HG03571 (cell line): ENCODE measurements around the gene ACY1.
A peak's percentile ranks its signal among the peaks of the same experiment; 100 is the strongest.
"Not testable (repeated sequence)": the region's sequence is repeated elsewhere in the genome, so short reads cannot be mapped to it uniquely, and the experiment has no call there.

ENCODE experiments used
- ATAC-seq: cut with Tn5 transposase; IDR thresholded peaks from one replicate; pipeline ENCODE4 v1.9.1; 2021; ENCODE audit not compliant: unreplicated experiment

ACY1 gene

DNA sequence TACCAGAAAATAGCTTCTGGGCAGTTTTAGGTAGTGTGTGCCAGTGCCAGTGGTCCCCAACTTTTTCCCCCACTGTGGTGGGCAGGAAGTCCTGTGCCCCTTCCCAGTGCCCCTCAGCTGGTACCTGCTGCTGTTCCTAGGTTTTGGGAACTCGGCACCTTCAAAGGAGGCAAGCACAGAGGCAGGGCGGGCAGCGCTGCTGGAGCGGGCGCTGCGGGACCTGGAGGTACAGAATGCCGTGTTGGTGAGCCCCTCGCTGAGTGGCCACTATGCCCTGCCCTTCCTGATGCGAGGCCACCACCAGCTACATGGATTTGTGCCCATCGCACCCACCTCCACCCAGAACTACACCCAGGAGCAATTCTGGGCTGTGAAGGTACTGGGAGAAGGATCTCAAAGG, 3.1 kb upstream of the ACY1 start:
- ATAC-seq, result no peak

DNA sequence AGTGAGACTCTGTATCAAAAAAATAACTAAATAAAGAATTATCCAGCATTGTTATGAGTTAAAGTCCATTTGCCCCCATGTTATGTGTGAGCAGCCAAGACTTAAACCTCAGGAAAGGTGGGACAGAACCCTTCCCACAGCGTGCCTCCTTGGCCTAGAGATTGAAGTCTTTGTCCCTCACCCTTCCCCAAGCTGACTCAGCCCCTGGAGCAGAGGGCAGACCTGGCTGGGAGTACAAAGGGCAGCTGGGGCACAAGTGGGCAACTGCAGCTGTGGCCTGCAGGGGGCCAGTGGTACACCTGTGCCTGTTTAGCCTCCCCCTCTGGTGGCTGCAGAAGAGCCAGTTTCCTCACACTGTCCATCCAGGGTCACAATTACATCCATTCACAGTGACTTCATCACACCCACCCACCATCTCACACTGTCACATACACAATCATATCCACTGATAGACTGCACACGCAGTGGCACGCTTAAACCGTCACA, 940 bp upstream of the ACY1 start:
- ATAC-seq, result peak; percentile 48

DNA sequence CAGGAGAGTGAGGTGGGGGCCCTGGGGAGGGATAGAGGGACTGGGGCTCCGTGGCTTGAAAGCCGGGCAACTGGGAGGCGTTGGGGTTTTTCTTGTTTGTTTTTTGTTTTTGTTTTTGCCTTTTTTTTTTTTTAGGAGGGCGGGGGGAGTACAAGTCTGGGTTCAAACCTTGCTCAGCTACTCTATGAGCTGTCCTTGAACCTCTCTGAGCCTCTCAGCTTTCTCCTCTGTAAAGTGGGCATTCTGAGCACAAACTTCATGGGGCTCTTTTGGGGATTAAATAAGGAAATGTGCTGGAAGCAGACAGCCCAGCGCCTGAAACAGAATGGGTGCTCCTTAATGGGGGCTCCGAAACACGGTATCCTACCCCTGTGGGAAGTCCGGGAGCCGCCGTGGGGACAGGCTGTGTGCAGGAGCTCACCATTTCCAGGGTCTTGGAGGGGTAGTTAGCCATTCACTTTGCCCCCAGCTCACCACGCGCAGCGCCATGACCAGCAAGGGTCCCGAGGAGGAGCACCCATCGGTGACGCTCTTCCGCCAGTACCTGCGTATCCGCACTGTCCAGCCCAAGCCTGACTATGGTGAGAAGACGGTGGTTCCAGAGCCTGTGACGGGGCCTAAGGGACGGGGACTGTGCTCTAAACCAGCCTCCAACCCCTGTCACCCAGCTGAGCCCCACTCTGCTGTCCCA, 388 bp downstream of the ACY1 start:
- ATAC-seq, result no peak

DNA sequence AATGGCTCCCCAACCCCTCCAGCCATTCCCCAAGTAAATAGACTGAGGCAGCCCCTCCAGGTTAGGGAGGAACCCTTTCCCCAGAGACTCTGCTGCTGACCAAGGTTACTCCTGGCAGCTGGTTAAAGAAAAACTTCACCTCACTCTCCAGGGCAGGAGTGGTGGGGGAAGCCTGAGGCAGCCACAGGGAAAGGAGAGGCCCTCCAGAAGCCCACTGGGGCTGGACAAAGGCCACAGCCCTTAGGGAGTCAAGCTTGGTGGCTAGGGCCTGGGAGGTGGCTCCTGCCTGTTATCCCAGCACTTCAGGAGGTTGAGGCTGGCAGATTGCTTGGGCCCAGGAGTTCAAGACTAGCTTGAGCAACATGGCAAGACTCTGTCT, 923 bp downstream of the ACY1 start:
- ATAC-seq, result no peak

DNA sequence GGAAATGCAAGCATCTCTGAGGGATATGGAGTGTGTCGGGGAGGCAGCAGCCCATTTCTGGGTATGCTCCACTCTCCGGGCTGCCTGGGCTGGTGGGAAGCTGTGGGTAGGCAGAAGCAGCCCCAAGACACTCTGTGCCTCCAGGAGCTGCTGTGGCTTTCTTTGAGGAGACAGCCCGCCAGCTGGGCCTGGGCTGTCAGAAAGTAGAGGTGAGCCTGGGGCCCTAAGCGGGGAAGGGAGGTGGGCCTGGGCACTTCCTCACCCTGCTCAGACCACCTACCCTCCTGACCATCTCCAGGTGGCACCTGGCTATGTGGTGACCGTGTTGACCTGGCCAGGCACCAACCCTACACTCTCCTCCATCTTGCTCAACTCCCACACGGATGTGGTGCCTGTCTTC, 1.7 kb downstream of the ACY1 start:
- ATAC-seq, result no peak

DNA sequence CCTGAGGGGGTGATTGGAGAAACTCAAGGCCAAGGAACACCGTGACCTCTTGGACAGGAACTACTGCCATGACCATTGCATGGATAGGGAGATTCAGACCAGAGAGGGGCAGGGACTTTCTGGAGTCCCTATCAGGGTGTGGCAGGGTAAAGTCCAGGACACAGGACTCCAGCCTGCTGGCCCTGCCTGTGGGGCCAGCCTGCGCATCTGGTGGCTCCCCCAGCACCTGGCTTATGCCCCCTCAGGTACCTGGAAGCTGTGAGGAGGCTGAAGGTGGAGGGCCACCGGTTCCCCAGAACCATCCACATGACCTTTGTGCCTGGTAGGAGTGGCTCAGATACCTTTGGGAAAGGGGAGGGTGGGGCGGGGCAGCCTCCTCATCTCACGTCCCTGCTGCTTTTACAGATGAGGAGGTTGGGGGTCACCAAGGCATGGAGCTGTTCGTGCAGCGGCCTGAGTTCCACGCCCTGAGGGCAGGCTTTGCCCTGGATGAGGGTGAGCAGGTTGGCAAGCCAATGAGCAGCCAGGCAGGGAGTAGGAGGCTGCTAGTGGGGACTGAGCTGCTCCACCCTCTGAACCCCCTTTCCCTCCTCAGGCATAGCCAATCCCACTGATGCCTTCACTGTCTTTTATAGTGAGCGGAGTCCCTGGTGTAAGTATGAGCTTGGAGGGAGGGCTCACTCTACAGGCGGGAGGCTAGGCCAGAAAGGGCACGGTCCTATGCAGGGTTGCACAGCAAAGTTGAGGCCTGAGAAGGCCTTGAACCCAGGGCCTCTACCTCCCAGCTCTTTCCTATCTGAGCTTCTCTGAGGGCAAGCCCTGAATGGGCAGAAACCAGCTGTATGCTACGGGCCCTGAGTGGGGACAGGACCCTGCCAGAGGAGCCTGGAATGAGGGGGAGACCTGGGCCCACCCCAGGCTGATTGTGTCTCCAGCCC, 2.9 kb downstream of the ACY1 start:
- ATAC-seq, result no peak

DNA sequence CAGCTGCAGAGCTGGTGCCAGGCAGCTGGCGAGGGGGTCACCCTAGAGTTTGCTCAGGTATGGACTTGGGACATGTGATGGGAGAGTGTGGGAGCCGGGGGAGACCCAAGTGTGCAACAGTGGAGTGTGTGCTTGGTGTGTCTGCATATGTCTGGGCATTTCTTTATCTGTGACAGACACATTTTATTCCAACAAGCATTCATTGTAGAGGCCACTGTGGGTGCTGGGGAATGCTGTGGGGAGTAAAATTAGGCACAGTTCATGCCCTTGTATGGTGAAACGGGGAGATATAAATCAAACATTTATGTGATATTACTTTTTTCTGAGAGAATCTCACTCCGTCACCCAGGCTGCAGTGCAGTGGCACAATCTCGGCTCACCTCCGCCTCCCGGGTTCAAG, 4.2 kb downstream of the ACY1 start:
- no peak for ATAC-seq

DNA sequence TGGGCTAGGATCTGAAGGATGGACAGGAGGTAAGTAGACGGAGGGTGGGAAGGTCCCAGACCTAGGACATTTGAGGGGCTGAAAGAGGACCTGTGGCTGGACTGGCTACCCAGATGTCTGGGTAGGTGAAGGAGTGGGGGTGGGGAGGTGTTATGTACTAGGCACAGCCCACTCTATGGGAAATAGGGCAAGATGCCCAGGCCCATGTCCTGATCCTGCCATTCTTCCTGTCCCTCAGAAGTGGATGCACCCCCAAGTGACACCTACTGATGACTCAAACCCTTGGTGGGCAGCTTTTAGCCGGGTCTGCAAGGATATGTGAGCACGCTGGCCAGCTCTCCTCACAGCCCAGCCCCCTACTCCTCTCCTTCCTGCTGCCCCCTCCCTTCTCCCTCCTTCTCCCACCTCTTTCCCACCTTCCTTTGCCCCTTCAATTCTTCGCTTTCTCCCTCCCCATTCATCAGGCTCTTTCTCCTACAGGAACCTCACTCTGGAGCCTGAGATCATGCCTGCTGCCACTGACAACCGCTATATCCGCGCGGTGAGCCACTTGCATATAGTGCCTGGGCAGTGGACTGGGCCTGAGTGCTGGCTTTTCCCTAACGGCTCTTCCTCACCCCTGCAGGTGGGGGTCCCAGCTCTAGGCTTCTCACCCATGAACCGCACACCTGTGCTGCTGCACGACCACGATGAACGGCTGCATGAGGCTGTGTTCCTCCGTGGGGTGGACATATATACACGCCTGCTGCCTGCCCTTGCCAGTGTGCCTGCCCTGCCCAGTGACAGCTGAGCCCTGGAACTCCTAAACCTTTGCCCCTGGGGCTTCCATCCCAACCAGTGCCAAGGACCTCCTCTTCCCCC, 5.2 kb downstream of the ACY1 start:
- no peak for ATAC-seq

DNA sequence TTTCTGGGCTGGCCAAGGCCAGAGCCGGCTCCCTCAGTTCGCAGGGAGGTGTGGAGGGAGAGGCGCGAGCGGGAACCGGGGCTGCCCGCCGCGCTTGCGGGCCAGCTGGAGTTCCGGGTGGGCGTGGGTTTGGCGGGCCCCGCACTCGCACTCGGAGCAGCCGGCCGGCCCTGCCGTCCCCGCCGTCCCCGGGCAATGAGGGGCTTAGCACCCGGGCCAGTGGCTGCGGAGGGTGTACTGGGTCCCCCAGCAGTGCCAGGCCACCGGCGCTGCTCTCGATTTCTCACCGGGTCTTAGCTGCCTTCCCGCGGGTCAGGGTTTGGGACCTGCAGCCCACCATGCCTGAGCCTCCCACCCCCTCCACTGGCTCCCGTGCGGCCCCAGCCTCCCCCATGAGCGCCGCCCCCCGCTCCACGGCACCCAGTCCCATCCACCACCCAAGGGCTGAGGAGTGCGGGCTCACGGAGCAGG, 7.2 kb downstream of the ACY1 start:
- not testable (repeated sequence) for ATAC-seq

DNA sequence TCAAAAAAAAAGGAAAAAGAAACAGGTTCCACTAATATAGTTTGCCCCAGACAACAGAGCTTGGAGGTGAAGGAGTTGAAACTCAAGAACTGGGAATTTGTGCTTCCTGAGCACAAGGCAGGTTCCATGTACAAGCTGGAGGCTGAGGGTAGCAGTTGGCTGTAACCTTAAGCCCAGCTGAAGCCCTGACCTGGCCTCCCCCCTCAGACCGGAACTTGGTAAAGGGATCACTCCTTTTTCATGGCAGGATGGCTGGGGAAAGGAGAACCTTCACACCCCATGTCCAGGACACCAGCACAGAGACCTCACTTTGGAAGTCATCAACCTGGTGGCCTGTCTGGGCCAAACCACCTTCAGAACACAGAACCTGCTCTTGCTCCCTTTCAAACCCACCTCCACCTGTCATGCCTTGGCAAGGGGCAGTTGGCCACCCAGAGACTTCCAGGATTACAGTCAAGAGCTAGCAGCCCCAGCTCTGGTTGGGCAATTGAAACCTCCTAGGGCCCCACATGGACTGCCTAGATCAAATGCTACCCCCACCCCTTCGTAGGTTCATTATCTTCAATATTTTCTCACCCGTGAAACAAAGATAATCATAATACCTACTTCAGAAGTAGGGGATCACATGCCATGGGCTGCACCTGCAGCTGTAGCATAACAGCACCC, 8.8 kb downstream of the ACY1 start:
- no peak for ATAC-seq

DNA sequence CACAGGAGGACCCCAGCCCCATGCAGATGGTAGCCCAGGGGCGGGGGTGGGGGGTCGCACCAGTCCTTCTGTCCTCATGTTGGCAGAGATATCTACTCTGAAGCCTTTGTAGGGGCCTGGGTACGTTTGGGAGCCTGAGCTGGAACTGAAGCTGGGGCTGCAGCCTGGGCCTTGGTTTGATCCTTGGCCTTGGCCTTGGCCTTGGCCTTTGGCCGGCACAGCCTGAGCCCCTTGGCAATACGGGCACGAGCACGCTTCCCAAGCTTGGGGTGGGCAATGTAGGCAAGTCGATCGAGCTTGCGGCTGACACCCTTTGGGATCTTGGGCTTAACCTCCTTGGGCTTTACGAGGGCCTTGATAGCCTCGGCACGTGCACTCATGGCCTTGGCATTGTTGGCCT, 10.3 kb downstream of the ACY1 start:
- not testable (repeated sequence) for ATAC-seq

DNA sequence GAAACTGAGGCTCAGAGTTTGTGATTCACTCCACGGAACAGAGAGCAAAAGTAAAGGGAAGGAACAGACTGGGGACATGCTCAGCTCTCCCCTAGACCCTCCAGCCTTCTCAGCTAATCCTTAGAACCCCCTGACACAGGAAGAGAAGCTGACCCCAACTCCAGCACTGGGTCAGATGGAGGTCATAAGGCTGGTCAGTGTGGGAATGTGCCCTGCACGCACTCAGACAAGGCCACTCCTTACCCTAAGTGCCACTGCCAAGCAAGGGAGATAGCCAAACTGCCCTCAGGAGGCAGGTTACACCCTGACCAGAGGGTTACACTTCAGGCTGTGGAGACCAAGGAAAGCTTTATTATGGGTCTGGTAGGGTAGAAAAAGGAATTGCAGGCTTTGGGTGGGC, 11.2 kb downstream of the ACY1 start:
- ATAC-seq, result no peak

DNA sequence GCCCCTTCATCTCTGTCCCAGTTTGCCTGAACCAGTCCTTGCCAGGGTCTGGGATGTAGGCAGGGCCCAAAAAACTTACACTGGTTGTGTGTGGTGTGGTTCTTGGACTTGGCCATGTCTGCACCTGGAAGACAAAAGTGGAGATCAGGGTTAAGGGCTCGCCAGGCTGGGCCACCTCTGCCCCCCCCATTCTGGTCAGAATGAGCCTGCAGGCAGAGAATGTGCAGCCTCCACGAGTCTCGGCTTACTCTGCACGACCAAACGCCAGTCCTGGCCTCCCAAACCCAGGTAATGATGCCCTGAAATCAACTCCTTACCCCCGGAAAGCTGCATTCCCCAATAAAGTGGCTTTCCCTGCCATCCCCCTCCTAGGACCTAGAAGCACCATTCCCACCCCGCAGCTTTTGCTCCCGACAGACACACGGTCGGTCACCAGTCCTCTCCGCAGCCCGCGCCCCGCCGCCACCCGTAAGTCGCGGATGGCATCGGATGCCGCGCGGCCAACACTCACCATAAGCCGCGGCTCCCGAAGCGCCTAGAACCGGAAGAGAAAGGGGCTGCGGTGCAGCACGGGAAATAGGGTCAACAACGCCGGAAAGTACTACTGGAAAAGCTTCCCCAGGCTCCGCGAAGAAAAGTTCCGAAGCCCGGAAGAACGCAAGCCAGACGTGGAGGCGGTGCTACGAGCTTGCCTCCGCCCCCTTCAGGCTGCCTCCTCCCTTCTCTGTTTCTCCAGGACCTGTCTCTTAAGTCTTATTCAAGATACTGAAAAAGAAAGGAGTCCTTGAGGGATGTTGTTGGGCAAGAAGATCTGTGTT, 12.2 kb downstream of the ACY1 start, which contains the start of gene RPL29:
RPL29 (minus strand) TSS at position 550 of the 818 bp plus-strand sequence; CDS start at position 116, 434 bp downstream.
- ATAC-seq, result peak; percentile 82

DNA sequence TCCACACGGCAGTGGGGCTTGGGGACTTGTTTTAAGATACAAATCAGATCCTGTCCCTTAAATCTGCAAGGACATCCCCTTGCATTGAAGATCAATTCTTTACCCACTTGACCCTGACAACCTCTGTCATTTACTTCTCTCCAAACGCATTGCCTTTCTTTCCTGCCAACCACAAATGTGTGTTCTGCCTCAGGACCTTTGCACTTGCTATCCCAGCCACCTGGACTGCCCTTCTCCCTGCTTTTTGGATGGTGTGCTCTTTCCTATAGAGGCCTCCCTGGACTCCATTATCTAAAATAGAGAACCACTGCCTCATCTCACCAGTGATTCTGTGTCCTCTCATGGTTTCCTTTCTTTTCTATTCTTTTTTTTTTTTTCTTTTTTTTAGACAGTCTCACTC, 13.8 kb downstream of the ACY1 start:
- no peak for ATAC-seq

DNA sequence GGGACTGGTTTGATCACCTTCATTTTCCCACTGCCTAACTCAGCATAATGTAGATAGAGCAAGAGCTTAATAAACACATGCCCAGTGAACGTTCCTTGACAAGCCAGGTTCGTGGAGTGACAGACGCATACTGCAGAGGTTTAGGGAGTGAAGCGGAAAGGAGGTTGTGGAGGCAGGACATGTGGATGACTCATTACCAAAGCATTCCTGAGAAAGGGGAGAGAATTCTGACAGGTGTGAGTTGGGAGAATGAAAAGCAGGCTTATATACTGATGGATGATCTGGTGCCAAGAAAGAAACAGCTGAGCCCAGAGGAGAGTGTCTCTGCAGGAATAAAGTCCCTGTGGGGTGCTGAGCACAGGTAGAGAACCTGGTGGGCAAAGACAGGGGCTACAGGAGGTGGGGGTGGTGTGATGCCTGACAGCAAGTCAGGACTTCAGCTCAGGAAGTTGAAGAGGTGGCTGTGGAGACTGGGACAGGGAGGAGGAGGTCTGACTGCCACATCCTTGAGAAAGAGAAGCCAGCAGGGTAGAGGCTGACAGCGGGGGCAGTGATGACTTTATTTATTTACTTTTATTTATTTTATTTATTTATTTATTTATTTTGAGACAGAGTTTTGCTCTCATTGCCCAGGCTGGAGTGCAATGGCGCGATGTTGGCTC, 14.7 kb downstream of the ACY1 start:
- ATAC-seq, result no peak

DNA sequence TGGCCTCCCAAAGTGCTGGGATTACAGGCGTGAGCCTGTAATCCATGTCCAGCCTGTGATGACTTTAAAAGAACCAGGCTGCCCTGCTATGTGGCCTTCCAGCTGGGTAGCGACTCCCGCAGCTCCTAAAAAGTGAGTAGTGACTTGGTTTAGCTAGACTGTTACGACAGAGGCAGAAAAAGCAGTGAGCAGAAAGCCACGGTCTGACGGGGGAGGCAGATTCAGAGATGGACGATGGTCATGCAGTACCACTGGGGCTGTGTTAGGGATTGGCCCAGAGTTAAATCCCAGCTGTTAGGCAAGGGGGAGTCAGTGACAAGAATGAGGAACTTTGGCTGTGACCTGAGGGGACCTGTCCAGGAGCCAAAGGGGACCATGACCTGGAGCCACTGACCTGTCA, 15.4 kb downstream of the ACY1 start:
- ATAC-seq, result no peak

DNA sequence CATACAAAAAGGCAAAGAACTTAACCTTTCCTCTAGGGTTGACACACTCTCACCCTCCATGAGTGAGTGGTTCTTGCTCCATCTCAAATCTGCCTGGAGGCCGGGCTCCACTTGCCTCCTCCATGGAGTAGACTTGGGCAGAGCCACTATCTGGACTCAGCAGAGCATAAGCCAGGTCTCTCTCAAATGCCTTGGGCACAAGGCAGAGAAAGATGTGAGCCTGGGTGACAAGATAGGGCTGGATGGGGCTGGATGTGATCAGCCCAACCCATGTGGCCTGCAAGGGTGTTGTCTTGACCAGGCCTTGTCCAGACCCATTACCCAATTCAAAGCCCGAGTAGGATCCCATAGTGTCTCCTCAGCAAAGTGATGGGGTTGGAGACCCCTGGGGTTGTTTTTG, 16.5 kb downstream of the ACY1 start:
- ATAC-seq, result no peak

DNA sequence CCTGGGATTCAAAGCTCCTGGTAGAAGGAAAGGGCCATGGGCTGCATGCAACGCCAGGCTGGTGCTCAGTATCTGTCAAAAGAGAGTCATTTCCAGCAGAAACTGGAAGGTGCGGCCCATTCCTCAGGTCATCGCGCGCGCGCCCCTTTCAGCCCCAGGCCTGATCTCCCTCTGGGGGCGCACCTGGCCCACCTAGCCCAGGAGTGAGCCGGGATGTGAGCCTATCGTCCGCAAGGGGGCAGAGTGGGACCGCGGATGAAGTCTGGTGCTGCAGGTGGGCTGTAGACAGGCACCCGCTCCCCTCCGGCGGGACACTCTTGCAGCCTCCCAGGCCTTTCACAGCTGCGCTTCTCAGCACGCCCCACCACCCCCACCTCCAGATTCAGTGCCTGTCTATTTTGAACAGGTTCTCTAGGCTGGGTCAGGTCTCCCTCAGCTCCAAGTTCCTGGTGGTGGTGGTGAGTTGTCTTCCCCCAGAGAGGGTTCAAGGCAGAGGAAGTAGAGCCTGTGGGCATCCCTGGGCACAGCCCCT, 18.2 kb downstream of the ACY1 start:
- peak; percentile 73 for ATAC-seq

DNA sequence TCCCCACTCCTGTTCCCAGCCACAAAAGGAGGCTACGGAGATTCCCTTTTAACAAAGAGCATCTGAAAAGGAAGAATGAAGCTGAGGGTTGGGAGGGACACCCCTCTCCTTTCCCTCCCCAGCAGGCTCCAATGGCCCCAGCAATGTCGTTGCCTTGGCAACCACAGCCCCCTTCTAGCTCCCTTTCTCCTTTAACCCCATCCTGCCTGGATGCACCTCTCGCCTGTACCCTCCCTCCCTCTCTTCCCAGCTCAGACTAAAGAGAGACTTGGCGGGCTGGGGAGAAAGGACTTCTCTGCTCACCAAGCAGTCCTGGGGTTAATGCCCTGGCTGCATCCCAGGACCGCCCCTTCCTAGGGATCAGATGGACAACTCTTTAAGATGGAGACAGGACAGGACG, 19.4 kb downstream of the ACY1 start:
- ATAC-seq, result no peak
